K562 (cell line): ENCODE data around the gene SYT10. TPM values are rescaled to one million over a fixed set of nuclear protein-coding genes. Genes with fewer than 3 reads are reported as not detected.

Experiments used
- ATAC-seq: fragments of 200-7000 bp; cut with Tn5 transposase; 3 replicates; pipeline ENCODE4 v1.9.1; 2020; ENCODE audit warnings: moderate library complexity
- BruUV-seq: library from RNA; stranded (reverse); fragments of 400-500 nt; replicated peaks from 2 replicates; lab custom pipeline; 2021; lab: Mats Ljungman, UMichigan
- CTCF ChIA-PET: fragments of 300-600 bp; formaldehyde crosslinking; extraction: SDS; loops from one replicate; lab custom pipeline; 2021; ENCODE audit warnings: low intra/inter-chr PET ratio; lab: Yijun Ruan, JAX
- POLR2A ChIA-PET: fragments of 300-600, 350-650 bp; sonication (Branson Sonifier 250); formaldehyde crosslinking; extraction: SDS; loops from one replicate; lab custom pipeline; 2021; ENCODE audit warnings: antibody characterized with exemption, inconsistent platforms; lab: Yijun Ruan, JAX
- DNase-seq, 4 experiments: peaks; one replicate each; pipeline versions ENCODE4 v3.0.0 to v3.0.0-alpha.2; 2011 to 2018; ENCODE audit warnings: low spot score in 3 of 4, mixed read lengths in 3 of 4; ENCODE audit errors: extremely low read depth in 1 of 4
- FAIRE-seq: peaks from 2 replicates; lab custom pipeline; 2011; peaks lifted over from hg19 to GRCh38; lab: Jason Lieb, UNC
- H2AFZ ChIP-seq: 2 replicates; pipeline ENCODE4 v1.6.0; 2011; ENCODE audit warnings: low read depth, low read length, control low read depth, inconsistent platforms
- H3K27ac ChIP-seq: fragments of 200-600 bp; 3 replicates; pipeline ENCODE4 v1.8.0; 2011; ENCODE audit warnings: low read depth, mild to moderate bottlenecking, control low read depth, inconsistent platforms, low read length, moderate library complexity, mixed read lengths; ENCODE audit errors: extremely low read depth
- H3K27me3 ChIP-seq, 2 experiments: fragments of 300-600 bp in 1 of 2; 2 replicates in 1 of 2; 3 replicates in 1 of 2; pipeline versions ENCODE4 v1.6.0 to v1.8.0; 2011; ENCODE audit warnings: inconsistent platforms in 2 of 2, low read length in 2 of 2, mild to moderate bottlenecking in 1 of 2, mixed read lengths in 1 of 2, moderate library complexity in 1 of 2; ENCODE audit not compliant: control insufficient read depth in 2 of 2, insufficient read depth in 2 of 2
- H3K36me3 ChIP-seq: fragments of 300-600 bp; 3 replicates; pipeline ENCODE4 v1.8.0; 2011; ENCODE audit warnings: mild to moderate bottlenecking, low read length, inconsistent platforms; ENCODE audit not compliant: control insufficient read depth, insufficient read depth
- H3K4me1 ChIP-seq, 2 experiments: fragments of 200-600 bp in 1 of 2; replicated peaks in 1 of 2; 2 replicates in 1 of 2; 3 replicates in 1 of 2; pipeline versions ENCODE4 v1.5.1 to v1.8.0; 2011; ENCODE audit warnings: inconsistent platforms in 2 of 2, low read length in 2 of 2, mild to moderate bottlenecking in 1 of 2, mixed read lengths in 1 of 2, moderate library complexity in 1 of 2; ENCODE audit not compliant: control insufficient read depth in 2 of 2, insufficient read depth in 2 of 2
- H3K4me2 ChIP-seq: 2 replicates; pipeline ENCODE4 v1.6.1; 2011; ENCODE audit warnings: low read length, control low read depth, inconsistent platforms, mixed read lengths; ENCODE audit not compliant: insufficient read depth
- H3K4me3 ChIP-seq: fragments of 200-600 bp; sonication (generic), shearing (Covaris generic); 2 replicates; pipeline ENCODE4 v1.5.1; 2016; ENCODE audit warnings: control low read depth, inconsistent platforms
- H3K79me2 ChIP-seq: fragments of 200-600 bp; 3 replicates; pipeline ENCODE4 v1.8.0; 2011; ENCODE audit warnings: low read length, inconsistent platforms; ENCODE audit not compliant: control insufficient read depth, insufficient read depth
- H3K9ac ChIP-seq, 2 experiments: 2 replicates each; pipeline versions ENCODE4 v1.6.0 to v1.6.1; 2011; ENCODE audit warnings: low read depth in 2 of 2, low read length in 2 of 2, control low read depth in 1 of 2, inconsistent platforms in 1 of 2, mild to moderate bottlenecking in 1 of 2, mixed read lengths in 1 of 2; ENCODE audit not compliant: insufficient read depth in 1 of 2
- H3K9me1 ChIP-seq: one replicate; pipeline ENCODE4 v1.6.0; 2011; ENCODE audit warnings: inconsistent platforms, mild to moderate bottlenecking, low read length, moderate library complexity; ENCODE audit not compliant: control insufficient read depth, insufficient read depth
- H3K9me3 ChIP-seq: replicated peaks from 2 replicates; pipeline ENCODE4 v1.5.1; 2011; ENCODE audit warnings: low read depth, low read length, inconsistent platforms; ENCODE audit not compliant: control insufficient read depth, insufficient read depth
- H4K20me1 ChIP-seq: replicated peaks from 2 replicates; pipeline ENCODE4 v1.6.1; 2011; ENCODE audit warnings: low read length, inconsistent platforms, mixed read lengths; ENCODE audit not compliant: control insufficient read depth, insufficient read depth
- CHD1 ChIP-seq: fragments of 200-600 bp; sonication (generic); IDR thresholded peaks from one replicate; pipeline ENCODE4 v1.6.1; 2012; ENCODE audit warnings: mild to moderate bottlenecking, moderate library complexity, low read length, inconsistent platforms
- DMBX1 ChIP-seq: fragments of 250-450 bp; sonication (Bioruptor Pico); IDR thresholded peaks from 2 replicates; pipeline ENCODE4 v1.8.0; 2022; ENCODE audit warnings: inconsistent platforms, mild to moderate bottlenecking, moderate library complexity, borderline replicate concordance
- ELF1 ChIP-seq: fragments of 200-800 bp; sonication (Bioruptor generic); IDR thresholded peaks from 2 replicates; pipeline ENCODE4 v1.6.1; 2016; ENCODE audit warnings: missing genetic modification characterization, missing compliant biosample characterization
- FOXK2 ChIP-seq, 2 experiments: fragments of 450-650 bp; IDR thresholded peaks in 1 of 2; conservative IDR thresholded peaks in 1 of 2; 2 replicates each; pipeline ENCODE4 v1.6.1; 2016; ENCODE audit warnings: low read depth in 2 of 2, mild to moderate bottlenecking in 1 of 2
- GATA2 ChIP-seq: sonication (generic); formaldehyde crosslinking; IDR thresholded peaks from 2 replicates; pipeline ENCODE4 v1.4.0; 2020; ENCODE audit warnings: mild to moderate bottlenecking, missing genetic modification reagents
- HDAC1 ChIP-seq, 2 experiments: fragments of 450-650 bp; IDR thresholded peaks; 2 replicates each; pipeline ENCODE4 v1.6.1; 2016 to 2017; ENCODE audit warnings: inconsistent platforms in 1 of 2, mild to moderate bottlenecking in 1 of 2, moderate library complexity in 1 of 2
- HDAC3 ChIP-seq: fragments of 450-650 bp; IDR thresholded peaks from 2 replicates; pipeline ENCODE4 v1.6.1; 2018; ENCODE audit warnings: borderline replicate concordance, mild to moderate bottlenecking, moderate library complexity; ENCODE audit not compliant: partially characterized antibody
- MBD2 ChIP-seq: sonication (generic); IDR thresholded peaks from 2 replicates; pipeline ENCODE4 v1.6.1; 2016; ENCODE audit warnings: low read depth, borderline replicate concordance
- PKNOX1 ChIP-seq: fragments of 450-650 bp; IDR thresholded peaks from 2 replicates; pipeline ENCODE4 v1.6.1; 2016
- PYGO2 ChIP-seq: fragments of 450-650 bp; IDR thresholded peaks from 2 replicates; pipeline ENCODE4 v1.6.1; 2016; ENCODE audit warnings: mild to moderate bottlenecking, missing genetic modification characterization, moderate library complexity, missing compliant biosample characterization
- RBM15 ChIP-seq: fragments of 200-400 bp; formaldehyde crosslinking; IDR thresholded peaks from 2 replicates; pipeline ENCODE4 v1.6.1; 2018; ENCODE audit warnings: mild to moderate bottlenecking, low read length, moderate library complexity; ENCODE audit not compliant: insufficient read depth
- SIN3B ChIP-seq: fragments of 450-650 bp; IDR thresholded peaks from 2 replicates; pipeline ENCODE4 v1.6.1; 2017; ENCODE audit warnings: low read depth, mild to moderate bottlenecking, moderate library complexity
- TEAD1 ChIP-seq, 2 experiments: fragments of 450-650 bp in 1 of 2; sonication (generic) in 1 of 2; formaldehyde crosslinking; IDR thresholded peaks; 2 replicates each; pipeline versions ENCODE4 v1.4.0 to v1.8.0; 2020 to 2022; ENCODE audit warnings: mild to moderate bottlenecking in 2 of 2, missing genetic modification reagents in 1 of 2
- U2AF1 ChIP-seq: fragments of 200-400 bp; formaldehyde crosslinking; optimal IDR thresholded peaks from 2 replicates; pipeline ENCODE3; 2017; ENCODE audit warnings: mild to moderate bottlenecking, low read depth, low read length, moderate library complexity
- ZBTB17 ChIP-seq: fragments of 450-650 bp; formaldehyde crosslinking; IDR thresholded peaks from 2 replicates; pipeline ENCODE4 v1.4.0; 2020; ENCODE audit warnings: mild to moderate bottlenecking
- ZNF639 ChIP-seq, 2 experiments: fragments of 200-800 bp in 1 of 2; sonication (Bioruptor generic) in 1 of 2; sonication (generic) in 1 of 2; formaldehyde crosslinking in 1 of 2; IDR thresholded peaks in 1 of 2; conservative IDR thresholded peaks in 1 of 2; 2 replicates each; pipeline versions ENCODE4 v1.5.0 to v1.6.1; 2016 to 2020; ENCODE audit warnings: missing compliant biosample characterization in 1 of 2, missing genetic modification characterization in 1 of 2, missing genetic modification reagents in 1 of 2
- ZNF79 ChIP-seq: fragments of 250-450 bp; sonication (Bioruptor Pico); IDR thresholded peaks from 2 replicates; pipeline ENCODE4 v1.4.0; 2020; ENCODE audit warnings: low read depth, mild to moderate bottlenecking, moderate library complexity
- WGBS: fragments of 100-300 bp; shearing (Covaris generic); methylation state at CpG from one replicate; pipeline ENCODE4 v1.1.6; 2016; ENCODE audit warnings: low coverage, mixed read lengths; ENCODE audit not compliant: insufficient coverage; ENCODE audit errors: missing lambda C conversion rate; 5-methylcytosine and 5-hydroxymethylcytosine counted together
- in situ Hi-C: fragments of 300-500 bp; cut with MboI; formaldehyde crosslinking; loops from 4 replicates; pipeline ENCODE4 v1.15.0; 2018; ENCODE audit warnings: inconsistent platforms, mixed read lengths
- intact Hi-C: fragments of 100-400 bp; cut with micrococcal nuclease; formaldehyde crosslinking; loops from 2 replicates; pipeline ENCODE4 v1.14.2; 2022
- polyA plus RNA-seq, 8 experiments: library from polyadenylated mRNA; depleted of rRNA in 4 of 8; stranded (reverse) in 5 of 8; unstranded in 3 of 8; fragments of >200 nt; fragmentation: Nextera tagmentation in 2 of 8; fragmentation: Illumina TruSeq in 1 of 8; extraction: Ambion mirVana in 2 of 8; extraction: Trizol in 1 of 8; gene quantifications; 2 replicates each; pipeline versions ENCODE4 v1.2.1 to v1.2.3, GENCODE V29; 2011 to 2014; ENCODE audit warnings: inconsistent platforms in 1 of 8, missing spikeins in 1 of 8
- total RNA-seq, 7 experiments: library from RNA; depleted of rRNA in 6 of 7; stranded (reverse); fragments of >200 nt in 6 of 7; fragmentation: Illumina TruSeq in 2 of 7; extraction: Trizol in 2 of 7; gene quantifications; 2 replicates each; pipeline versions ENCODE4 v1.2.1 to v1.2.3, GENCODE V29; 2011 to 2021; ENCODE audit warnings: low replicate concordance in 1 of 7
- TF ChIP-seq, protein P1 (sequence below), 2 experiments: fragments of 450-650 bp; IDR thresholded peaks; 2 replicates each; pipeline ENCODE4 v1.6.1; 2016

SYT10 gene
- total and polyA plus RNA-seq, 9 of the 15 experiments (the other 6 are each of a cell fraction or from before 2014, with no cell fraction given): 0.27 to 6.2 (median 2.5) TPM

GRCh38 chr12:33370318-33370717 is 69.3 kb downstream of the SYT10 start:
- H3K79me2 ChIP-seq: no peaks in the 10 kb centered on the region
- H3K9ac ChIP-seq: no peak overlapping the region
- H3K27ac ChIP-seq: no peak overlapping the region
- no peaks in the 10 kb centered on the region for H3K4me1 ChIP-seq
- H3K4me2 ChIP-seq: no peak overlapping the region
- intact Hi-C loops (no loop called here), in situ Hi-C loops (no loop called here)
- no peak for DNase-seq
- no TSS peak for BruUV-seq
- ATAC-seq: no peak
- 29% methylated on average over 2 of the region's 2 CpGs for WGBS
- CTCF ChIA-PET: no interaction called here
- H4K20me1 ChIP-seq: no peaks in the 10 kb centered on the region
- H3K9me3 ChIP-seq: no peaks in the 10 kb centered on the region
- FAIRE-seq: no peak
- no peak overlapping the region for H3K4me3 ChIP-seq
- POLR2A ChIA-PET: interaction anchor here (0.6 kb wide), 1 partner anchor 638 kb away, joined by 4 read pairs; no protein-coding TSS in a partner anchor
- no peaks in the 10 kb centered on the region for H3K36me3 ChIP-seq
- no peaks in the 10 kb centered on the region for H3K27me3 ChIP-seq
- no peak overlapping the region for H2AFZ ChIP-seq
- no peaks in the 10 kb centered on the region for H3K9me1 ChIP-seq
- TF ChIP-seq PYGO2 (tag): no peak
- TF ChIP-seq FOXK2 (conservative IDR thresholded peaks at IDR 0.05 in 1 of 2, IDR thresholded peaks at IDR 0.05 in 1 of 2; ENCODE audit: low read depth in 2 of 2): no peak
- no peak for TF ChIP-seq CHD1
- no peak for TF ChIP-seq MBD2
- TF ChIP-seq HDAC1 (IDR thresholded peaks at IDR 0.05): no peak
- TF ChIP-seq GATA2 (CRISPR knock-in tag): no peak
- TF ChIP-seq ZNF639 (CRISPR knock-in tag; conservative IDR thresholded peaks at IDR 0.05 in 1 of 2, IDR thresholded peaks at IDR 0.05 in 1 of 2): no peak
- no peak for TF ChIP-seq RBM15
- no peak for TF ChIP-seq HDAC3
- TF ChIP-seq U2AF1: no peak
- TF ChIP-seq ZNF79 (CRISPR knock-in tag): no peak
- TF ChIP-seq ELF1: no peak
- TF ChIP-seq SIN3B: no peak
- TF ChIP-seq ZBTB17 (CRISPR knock-in tag): no peak
- TF ChIP-seq, protein P1, sequence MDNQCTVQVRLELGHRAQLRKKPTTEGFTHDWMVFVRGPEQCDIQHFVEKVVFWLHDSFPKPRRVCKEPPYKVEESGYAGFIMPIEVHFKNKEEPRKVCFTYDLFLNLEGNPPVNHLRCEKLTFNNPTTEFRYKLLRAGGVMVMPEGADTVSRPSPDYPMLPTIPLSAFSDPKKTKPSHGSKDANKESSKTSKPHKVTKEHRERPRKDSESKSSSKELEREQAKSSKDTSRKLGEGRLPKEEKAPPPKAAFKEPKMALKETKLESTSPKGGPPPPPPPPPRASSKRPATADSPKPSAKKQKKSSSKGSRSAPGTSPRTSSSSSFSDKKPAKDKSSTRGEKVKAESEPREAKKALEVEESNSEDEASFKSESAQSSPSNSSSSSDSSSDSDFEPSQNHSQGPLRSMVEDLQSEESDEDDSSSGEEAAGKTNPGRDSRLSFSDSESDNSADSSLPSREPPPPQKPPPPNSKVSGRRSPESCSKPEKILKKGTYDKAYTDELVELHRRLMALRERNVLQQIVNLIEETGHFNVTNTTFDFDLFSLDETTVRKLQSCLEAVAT (IDR thresholded peaks at IDR 0.05): no peak
- TF ChIP-seq PKNOX1: no peak
- no peak for TF ChIP-seq DMBX1
- no peak for TF ChIP-seq TEAD1 (CRISPR knock-in tag; IDR thresholded peaks at IDR 0.05)
